MCF 10A (cell line): ENCODE measurements around the gene PSD2. TPM values are rescaled to one million over a fixed set of nuclear protein-coding genes. Genes with fewer than 3 reads are reported as not detected.

Source experiments
- BruUV-seq: library from RNA; stranded (reverse); fragments of 400-500 nt; replicated peaks from 2 replicates; lab custom pipeline; 2021; lab: Mats Ljungman, UMichigan
- CTCF ChIA-PET: fragments of 300-600 bp; sonication (Branson Sonifier 250); formaldehyde crosslinking; extraction: SDS; loops from one replicate; lab custom pipeline; 2021; ENCODE audit warnings: antibody characterized with exemption, inconsistent platforms; lab: Yijun Ruan, JAX
- POLR2A ChIA-PET: fragments of 300-600, 350-650 bp; sonication (Branson Sonifier 250); formaldehyde crosslinking; extraction: SDS; loops from one replicate; lab custom pipeline; 2020; ENCODE audit warnings: antibody characterized with exemption, inconsistent platforms; lab: Yijun Ruan, JAX
- DNase-seq: peaks from one replicate; pipeline ENCODE4 v3.0.0-alpha.2; 2018; ENCODE audit not compliant: unreplicated experiment
- H3K27ac Mint-ChIP-seq: one replicate; pipeline ENCODE4 v1.8.0; 2022; ENCODE audit warnings: mild to moderate bottlenecking, low read depth, mixed read lengths; ENCODE audit not compliant: unreplicated experiment
- H3K27me3 Mint-ChIP-seq: one replicate; pipeline ENCODE4 v1.8.0; 2022; ENCODE audit warnings: mixed read lengths; ENCODE audit not compliant: insufficient read depth, unreplicated experiment
- H3K36me3 Mint-ChIP-seq: one replicate; pipeline ENCODE4 v1.8.0; 2022; ENCODE audit warnings: mild to moderate bottlenecking, moderate library complexity, mixed read lengths; ENCODE audit not compliant: insufficient read depth, unreplicated experiment
- H3K4me1 Mint-ChIP-seq: one replicate; pipeline ENCODE4 v1.8.0; 2022; ENCODE audit warnings: mixed read lengths; ENCODE audit not compliant: insufficient read depth, unreplicated experiment
- H3K4me3 Mint-ChIP-seq: one replicate; pipeline ENCODE4 v1.8.0; 2022; ENCODE audit warnings: mild to moderate bottlenecking, moderate library complexity, mixed read lengths; ENCODE audit not compliant: unreplicated experiment
- H3K9me3 Mint-ChIP-seq: one replicate; pipeline ENCODE4 v1.8.0; 2022; ENCODE audit warnings: mixed read lengths; ENCODE audit not compliant: unreplicated experiment
- CTCF ChIP-seq: fragments of 200-600 bp; IDR thresholded peaks from one replicate; pipeline ENCODE4 v1.8.0; 2022; ENCODE audit warnings: antibody characterized with exemption, mild to moderate bottlenecking; ENCODE audit not compliant: unreplicated experiment
- intact Hi-C: fragments of 100-400 bp; cut with micrococcal nuclease; formaldehyde crosslinking; loops from 2 replicates; pipeline ENCODE4 v1.14.1; 2022
- total RNA-seq: library from RNA; stranded (reverse); gene quantifications from 2 replicates; pipeline ENCODE4 v1.2.3, GENCODE V29; 2022

The PSD2 gene
- total RNA-seq, 1 experiment from 2014 or later: not detected

GRCh38 chr5:139758510-139759075, 37.0 kb upstream of the PSD2 start:
- no peak for DNase-seq
- intact Hi-C loops: no loop called here
- H3K9me3 Mint-ChIP-seq: no peaks in the 10 kb centered on the region
- no TSS peak for BruUV-seq
- H3K27me3 Mint-ChIP-seq: peaks cover 22% of the 10 kb centered on the region
- ChIA-PET CTCF (interaction anchor here (0.6 to 10.4 kb wide), 7 partner anchors 9 to 273 kb away, joined by 3 to 238 read pairs (median 4); no protein-coding TSS in a partner anchor), POLR2A (no interaction called here)
- no peak overlapping the region for H3K27ac Mint-ChIP-seq
- no peak for TF ChIP-seq CTCF
- no peak overlapping the region for H3K4me3 Mint-ChIP-seq
- H3K4me1 Mint-ChIP-seq: peaks cover 7% of the 10 kb centered on the region
- H3K36me3 Mint-ChIP-seq: no peaks in the 10 kb centered on the region

- no peak for TF ChIP-seq CTCF
- no TSS peak for BruUV-seq
- Mint-ChIP-seq H3K4me1 (peaks cover 7% of the 10 kb centered on the region), H3K27me3 (peaks cover 22% of the 10 kb centered on the region), H3K36me3 (no peaks in the 10 kb centered on the region), H3K4me3 (no peak overlapping the region), H3K27ac (no peak overlapping the region), H3K9me3 (no peaks in the 10 kb centered on the region)
- DNase-seq: no peak
- intact Hi-C loops: no loop called here
- ChIA-PET CTCF (interaction anchor here (0.6 to 10.4 kb wide), 7 partner anchors 9 to 131 kb away, joined by 3 to 238 read pairs (median 4); no protein-coding TSS in a partner anchor), POLR2A (no interaction called here)
Observed at GRCh38 chr5:139759219-139759721, 36.3 kb upstream of the PSD2 start.

GRCh38 chr5:139760066-139761056, 35.2 kb upstream of the PSD2 start:
- POLR2A ChIA-PET: no interaction called here
- Mint-ChIP-seq H3K4me1 (peaks cover 4% of the 10 kb centered on the region), H3K27ac (no peak overlapping the region), H3K4me3 (no peak overlapping the region), H3K27me3 (peaks cover 15% of the 10 kb centered on the region), H3K9me3 (no peaks in the 10 kb centered on the region), H3K36me3 (no peaks in the 10 kb centered on the region)
- CTCF ChIA-PET: interaction anchor here (10.4 kb wide), 1 partner anchor 125 kb away, joined by 238 read pairs; no protein-coding TSS in a partner anchor
- BruUV-seq: no TSS peak
- peak; percentile 36 for DNase-seq
- intact Hi-C loops: loop anchor here (10.0 kb wide), 1 partner anchor 66 kb away; no protein-coding TSS in a partner anchor
- TF ChIP-seq CTCF: no peak

GRCh38 chr5:139761057-139761450, 34.6 kb upstream of the PSD2 start:
- Mint-ChIP-seq H3K27me3 (peaks cover 8% of the 10 kb centered on the region), H3K36me3 (no peaks in the 10 kb centered on the region), H3K27ac (no peak overlapping the region), H3K4me1 (peaks cover 3% of the 10 kb centered on the region), H3K9me3 (no peaks in the 10 kb centered on the region), H3K4me3 (no peak overlapping the region)
- intact Hi-C loops: loop anchor here (10.0 kb wide), 1 partner anchor 66 kb away; no protein-coding TSS in a partner anchor
- no peak for DNase-seq
- no TSS peak for BruUV-seq
- TF ChIP-seq CTCF: no peak
- ChIA-PET POLR2A (no interaction called here), CTCF (interaction anchor here (10.4 kb wide), 1 partner anchor 126 kb away, joined by 238 read pairs; no protein-coding TSS in a partner anchor)
